8988T (cell line): ENCODE results near the gene KMT2E.

ENCODE experiments used
- DNase-seq: peaks from one replicate; pipeline ENCODE4 v3.0.0; 2011

The KMT2E gene

DNA sequence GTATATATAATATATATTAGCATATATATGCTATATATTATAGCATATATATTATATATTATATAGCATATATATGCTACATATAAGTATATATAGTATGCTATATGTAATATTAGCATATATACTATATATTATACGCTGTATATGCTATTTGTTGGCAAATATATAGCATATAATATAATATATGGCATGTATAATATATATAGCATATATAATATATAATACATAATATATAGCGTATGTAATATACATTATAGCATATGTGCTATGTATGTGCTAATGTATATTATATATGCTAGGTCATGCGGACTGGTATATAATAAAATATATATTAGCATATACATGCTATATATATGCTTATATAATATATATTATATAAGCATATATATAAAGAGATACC is 72.8 kb downstream of the KMT2E start:
- DNase-seq = no peak

DNA sequence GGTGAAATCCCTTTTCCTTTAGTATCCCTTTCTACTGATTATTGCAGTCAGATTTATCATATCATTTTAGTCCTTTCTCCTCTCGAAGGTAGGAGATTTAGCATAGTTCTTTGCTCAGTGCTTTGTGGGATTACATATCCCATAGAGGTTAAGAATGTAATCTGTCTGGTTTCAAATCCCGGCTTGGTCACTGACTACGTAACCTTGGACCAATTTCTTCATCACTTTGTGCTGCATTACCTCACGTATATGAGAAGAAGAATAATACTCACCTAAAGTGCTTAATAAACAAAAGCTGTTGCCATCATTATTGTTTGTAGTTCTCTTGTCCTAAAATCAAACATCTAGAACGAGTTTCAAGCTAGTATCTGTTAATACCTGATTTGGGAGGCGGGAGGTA is 74.0 kb downstream of the KMT2E start:
- DNase-seq = no peak

DNA sequence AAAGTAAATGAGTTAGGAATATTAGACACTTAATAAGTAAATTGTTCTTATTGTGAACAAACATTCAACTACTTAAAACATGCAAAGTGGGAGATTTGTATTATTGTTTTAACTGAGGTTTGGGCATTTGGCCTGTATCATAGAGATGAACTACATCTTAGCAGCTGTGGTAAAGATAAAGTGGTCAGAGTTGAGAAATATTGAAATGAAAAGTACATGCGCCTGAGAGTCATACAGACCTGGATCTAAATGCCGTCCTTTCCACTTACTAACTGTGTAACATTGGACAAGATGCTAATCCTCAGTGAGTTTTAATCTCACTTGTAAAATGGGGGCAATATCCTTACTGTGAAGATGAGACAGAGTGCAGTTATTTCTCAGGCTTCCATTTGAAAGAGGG is 74.5 kb downstream of the KMT2E start:
- no peak for DNase-seq

DNA sequence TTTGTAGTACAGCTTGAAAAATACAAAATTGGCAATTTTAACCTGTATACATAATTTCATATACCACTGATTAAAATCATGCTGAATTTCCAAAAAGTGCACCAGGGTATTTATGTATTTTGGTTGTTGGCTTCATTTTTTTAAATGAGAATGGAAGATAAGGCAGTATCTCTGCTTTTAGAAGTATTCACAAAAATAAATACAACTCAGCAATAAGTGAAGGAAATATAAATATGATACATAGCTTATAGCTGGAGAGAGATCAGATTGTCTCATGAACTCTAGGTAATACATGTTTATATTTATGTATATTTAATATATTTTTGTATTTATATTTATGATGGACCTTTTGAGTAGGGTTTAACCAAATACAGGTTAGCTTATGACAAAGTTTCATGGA is 81.0 kb downstream of the KMT2E start:
- DNase-seq = no peak

DNA sequence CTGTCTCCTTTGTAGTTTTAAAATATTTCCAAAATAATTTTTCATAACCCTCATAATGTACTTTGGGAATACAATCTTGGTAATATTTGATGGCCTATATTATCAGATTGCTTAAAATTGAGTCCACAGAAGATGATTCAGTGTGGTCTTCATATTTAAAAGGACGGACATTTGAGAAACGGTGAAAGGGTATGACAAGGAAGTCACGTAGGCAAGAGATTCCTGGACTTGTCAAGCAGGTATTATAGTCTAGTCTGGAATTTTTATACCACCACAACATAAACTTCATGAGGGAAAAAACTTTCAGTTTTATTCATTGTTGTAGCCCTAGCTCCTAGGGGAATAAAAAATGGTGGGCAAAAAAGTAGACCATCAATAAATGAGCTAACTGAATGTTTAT is 82.3 kb downstream of the KMT2E start:
- no peak for DNase-seq

DNA sequence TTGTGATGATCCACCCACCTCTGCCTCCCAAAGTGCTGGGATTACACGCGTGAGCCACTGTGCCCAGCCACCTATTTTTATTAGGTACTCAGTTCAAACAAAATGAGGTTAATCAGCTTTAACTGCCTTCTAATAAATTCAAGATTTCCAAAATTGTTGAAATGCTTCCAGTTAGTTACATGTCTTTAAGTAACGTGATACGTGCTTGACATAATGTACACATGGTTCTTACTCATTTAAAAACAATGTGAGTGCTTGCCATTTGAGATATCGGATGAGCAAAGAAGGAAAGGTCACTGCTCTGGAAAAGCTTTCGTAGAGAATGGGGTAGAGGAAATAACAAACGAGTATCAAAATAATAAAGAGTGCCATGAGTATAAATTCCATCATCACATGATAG is 83.6 kb downstream of the KMT2E start:
- DNase-seq = no peak

DNA sequence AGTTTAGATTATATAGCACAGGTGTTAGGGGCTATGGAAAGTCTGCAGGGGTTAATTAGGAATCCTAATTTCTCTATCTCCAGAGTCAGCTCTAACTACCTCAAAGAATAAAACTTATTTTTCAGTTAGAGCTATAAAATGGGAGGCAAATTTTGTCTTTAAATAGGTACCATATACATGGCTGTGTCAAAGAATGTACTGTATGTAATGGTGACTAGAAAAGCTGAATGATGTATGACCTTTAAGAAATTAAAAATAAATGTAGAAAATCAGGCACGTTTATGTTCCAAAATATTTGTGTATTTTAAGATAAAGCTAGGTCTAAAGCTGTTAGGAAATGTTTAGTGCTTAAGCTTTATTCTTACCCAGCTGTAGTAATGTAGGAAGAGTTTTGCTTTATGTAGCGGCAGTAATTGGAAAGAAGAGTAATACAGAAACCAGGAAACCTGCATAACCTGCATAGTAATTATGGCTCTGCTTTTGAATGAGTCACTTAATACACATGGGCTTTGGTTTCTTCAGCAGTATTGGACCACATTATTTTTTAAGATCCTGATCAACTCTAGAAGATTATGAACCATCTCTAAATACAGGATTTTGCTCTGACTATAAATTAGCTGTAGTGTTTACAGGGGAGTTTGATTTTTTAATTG is 85.0 kb downstream of the KMT2E start:
- DNase-seq = no peak

DNA sequence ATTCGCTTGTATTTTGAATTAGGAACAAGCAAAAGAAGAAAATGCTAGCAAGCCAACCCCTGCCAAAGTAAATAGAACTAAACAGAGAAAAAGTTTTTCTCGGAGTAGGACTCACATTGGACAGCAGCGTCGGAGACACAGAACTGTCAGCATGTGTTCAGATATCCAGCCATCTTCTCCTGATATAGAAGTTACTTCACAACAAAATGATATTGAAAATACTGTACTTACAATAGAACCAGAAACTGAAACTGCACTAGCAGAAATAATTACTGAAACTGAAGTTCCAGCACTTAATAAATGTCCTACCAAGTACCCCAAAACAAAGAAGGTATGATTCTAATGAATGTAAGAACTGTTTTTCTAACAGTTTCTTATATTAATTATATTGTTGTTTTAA is 87.9 kb downstream of the KMT2E start:
- no peak for DNase-seq

DNA sequence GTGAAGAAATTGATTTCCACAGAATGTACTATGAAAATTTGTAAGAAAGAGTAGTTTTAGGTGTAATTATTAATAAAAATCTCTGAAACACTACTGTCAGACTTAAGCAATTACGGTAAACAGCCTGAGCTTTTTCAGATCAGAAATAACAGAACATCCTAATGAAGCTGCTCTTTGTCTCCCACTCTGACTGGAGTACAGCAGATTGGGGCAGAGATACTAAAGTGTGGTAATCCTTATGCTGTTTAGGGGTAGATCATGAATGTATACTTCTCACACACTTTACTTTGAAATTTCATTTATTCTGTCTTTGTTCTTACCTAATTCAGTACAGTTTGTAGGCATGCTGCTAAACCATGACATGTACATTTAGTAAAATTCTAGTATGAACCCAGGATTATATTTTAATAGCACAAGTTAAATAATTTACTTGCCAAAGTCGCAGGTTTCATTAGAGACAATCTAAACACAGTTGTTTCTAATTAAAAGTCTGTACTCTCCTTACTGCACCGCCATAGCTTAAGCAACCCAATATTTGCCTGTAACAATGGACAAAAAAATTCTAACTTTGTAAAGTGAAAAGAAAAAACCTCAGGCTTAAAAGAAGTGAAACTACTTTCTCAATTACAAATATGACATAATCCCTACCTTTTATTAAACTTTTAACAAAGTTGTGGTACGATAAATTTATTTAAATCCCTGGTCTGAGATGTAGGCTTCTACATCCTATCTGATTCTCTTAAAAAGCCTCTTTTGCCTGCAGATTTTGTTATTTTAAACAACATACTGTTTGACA is 88.8 kb downstream of the KMT2E start:
- no peak for DNase-seq

DNA sequence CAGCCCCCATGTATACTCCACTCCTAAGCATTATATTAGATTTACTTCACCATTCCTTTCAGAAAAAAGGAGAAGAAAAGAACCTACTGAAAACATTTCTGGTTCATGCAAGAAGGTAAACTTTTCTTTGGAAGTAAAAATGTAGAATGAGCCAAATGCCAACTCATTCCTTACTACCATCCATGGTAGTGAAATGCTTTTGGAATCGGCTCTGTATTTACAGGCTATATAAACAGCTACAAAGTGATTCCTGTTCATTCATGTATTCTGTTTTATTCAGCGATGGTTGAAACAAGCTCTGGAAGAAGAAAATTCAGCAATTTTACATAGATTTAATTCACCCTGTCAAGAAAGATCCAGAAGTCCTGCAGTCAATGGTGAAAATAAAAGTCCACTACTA is 91.6 kb downstream of the KMT2E start:
- DNase-seq = no peak

DNA sequence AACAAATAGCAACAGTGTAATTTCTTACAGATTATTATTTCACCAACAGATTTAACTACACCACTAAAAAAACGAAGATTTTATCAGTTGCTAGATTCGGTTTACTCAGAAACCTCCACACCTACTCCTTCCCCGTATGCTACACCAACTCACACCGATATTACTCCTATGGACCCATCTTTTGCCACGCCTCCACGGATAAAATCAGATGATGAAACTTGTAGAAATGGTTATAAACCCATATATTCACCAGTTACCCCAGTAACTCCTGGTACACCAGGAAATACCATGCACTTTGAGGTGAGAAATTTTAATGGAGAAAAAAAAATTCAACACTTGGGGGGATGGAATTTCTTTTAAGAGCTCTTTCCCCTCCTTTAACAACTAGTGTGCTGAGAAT is 92.5 kb downstream of the KMT2E start:
- DNase-seq = no peak

DNA sequence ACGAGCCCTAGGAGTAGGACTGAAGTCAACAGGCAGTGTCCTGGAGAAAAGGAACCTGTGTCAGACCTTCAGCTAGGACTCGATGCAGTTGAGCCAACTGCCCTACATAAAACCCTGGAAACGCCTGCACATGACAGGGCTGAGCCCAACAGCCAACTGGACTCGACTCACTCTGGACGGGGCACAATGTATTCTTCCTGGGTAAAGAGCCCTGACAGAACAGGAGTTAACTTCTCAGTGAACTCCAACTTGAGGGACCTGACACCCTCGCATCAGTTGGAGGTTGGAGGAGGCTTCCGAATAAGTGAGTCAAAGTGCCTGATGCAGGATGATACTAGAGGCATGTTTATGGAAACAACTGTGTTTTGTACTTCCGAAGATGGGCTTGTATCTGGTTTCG is 93.5 kb downstream of the KMT2E start:
- DNase-seq = no peak

DNA sequence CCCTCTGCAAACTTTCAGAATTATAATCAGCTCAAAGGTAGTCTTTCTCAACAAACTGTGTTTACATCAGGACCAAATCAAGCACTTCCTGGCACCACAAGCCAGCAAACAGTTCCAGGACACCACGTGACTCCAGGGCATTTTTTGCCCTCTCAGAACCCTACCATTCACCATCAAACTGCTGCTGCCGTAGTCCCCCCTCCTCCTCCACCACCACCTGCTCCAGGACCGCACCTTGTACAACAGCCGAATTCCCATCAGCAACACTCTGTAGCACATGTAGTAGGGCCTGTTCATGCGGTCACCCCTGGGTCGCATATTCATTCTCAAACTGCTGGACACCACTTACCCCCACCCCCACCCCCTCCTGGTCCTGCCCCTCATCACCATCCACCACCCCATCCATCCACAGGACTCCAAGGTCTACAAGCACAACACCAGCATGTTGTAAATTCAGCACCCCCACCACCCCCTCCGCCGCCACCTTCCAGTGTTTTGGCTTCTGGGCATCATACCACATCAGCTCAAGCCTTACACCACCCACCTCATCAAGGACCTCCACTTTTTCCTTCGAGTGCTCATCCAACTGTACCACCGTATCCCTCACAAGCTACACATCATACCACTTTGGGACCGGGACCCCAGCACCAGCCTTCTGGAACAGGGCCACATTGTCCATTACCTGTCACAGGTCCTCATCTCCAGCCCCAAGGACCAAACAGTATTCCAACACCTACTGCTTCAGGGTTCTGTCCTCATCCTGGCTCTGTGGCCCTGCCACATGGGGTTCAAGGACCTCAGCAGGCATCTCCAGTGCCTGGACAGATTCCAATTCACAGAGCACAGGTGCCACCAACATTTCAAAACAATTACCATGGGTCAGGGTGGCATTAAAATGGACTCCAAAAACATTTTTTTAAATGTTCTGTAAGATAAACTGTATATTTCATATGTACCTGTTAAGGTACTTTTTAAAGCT is 98.7 kb downstream of the KMT2E start:
- DNase-seq = no peak

DNA sequence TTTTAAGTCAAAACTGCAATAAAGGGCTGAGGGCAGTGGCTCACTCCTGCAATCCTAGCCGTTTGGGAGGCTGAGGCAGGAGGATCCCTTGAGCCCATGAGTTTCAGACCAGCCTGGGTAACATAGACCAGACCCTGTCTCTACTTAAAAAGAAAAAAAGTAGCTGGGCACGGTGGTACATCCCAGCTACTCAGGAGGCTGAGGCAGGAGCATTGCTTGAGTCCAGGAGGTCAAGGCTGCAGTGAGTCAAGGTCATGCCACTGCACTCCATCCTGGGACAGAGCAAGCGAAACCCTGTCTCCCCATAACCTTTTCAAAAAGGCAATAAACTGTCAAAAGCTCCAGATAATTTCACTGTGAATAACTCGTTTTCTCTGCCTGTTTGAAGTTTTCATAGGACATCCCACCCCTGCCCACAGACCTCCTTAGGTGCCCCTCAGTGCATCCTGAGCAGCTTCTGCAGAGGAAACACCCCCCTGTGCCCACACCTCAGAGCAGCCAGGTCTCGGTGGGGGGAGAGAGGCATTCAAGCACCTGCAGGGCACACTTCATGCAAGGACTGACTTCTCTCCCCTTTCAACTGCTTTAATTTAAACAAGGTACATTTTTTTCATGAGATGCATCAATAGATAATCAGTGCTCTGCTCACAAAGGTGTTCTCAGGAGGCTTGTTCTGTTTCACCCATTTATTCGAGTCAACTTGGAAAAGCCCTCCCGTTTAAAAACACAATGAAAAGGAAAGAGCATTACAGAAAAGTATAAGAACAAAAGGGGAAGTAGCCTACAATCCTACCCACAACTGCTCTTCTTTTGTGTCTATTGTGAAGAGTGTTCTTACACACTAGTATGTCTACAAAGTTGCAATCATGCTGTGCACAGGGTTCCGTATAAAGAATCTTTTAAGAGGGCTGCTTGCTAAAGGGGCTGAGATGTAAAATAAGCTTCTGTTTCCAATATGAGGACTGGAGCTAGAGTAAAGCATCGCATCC is 104.9 kb downstream of the KMT2E start:
- DNase-seq = no peak

DNA sequence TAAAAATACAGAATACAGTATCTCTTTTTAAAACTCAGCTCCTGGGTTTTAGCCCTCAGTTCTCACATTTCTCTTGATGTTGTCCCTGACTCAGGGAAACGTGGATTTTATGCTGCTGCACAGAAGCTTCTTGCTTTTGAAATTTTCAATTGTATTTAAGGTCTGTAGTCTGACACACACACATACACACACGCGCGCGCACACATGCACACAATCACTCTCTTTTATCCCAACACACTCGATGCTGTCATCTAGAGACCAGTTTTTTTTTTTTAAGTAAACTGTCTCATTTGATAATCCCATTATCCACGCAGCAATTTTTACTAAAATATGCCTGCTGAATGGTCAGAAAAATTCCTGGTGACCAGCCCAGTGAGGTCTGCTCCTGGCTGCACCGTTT is 108.6 kb downstream of the KMT2E start:
- no peak for DNase-seq

DNA sequence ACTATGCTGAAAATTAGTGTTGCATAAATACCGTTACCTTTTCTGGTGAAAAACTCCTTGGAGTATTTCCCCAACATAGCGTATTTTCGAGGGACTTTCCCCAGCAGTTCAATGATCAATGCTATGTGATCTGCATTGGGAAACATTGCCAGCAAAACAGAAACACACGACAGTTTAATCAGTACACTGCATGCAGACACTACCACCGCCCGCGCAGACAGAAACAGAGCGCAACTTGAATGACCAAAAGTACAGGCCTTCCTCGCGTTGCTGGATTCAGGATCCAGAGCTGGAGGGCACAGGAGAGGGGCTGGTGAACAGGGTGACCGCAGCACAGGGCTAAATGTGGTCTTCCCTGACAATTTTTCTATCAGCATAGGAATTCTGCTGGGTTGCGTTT is 111.7 kb downstream of the KMT2E start:
- DNase-seq = no peak

DNA sequence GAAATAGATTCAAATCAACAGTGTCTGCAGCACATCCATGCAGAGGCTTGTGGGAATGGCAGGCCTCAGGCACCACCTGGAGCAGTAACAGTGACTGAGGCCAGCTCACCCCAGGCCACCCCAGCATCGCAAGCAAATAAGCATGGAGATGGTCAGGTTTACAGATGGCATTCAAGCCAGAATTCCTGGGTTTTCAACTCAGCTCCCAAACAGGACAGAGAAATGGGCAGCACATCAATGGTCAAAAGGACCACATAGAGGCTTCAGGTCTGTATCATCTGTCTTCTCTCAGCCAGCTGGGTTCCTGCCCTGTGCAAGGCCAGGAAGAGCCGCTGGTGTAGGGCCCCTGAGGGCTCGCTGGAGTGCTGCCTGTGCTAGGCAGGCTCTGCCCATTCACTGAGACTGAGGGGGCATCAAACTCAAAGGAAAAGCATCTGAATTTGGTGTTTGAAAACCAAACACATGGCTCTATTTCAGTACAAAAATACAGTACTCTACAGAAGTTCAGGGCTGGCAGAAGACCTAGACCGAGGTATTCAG is 112.5 kb downstream of the KMT2E start:
- DNase-seq = no peak

DNA sequence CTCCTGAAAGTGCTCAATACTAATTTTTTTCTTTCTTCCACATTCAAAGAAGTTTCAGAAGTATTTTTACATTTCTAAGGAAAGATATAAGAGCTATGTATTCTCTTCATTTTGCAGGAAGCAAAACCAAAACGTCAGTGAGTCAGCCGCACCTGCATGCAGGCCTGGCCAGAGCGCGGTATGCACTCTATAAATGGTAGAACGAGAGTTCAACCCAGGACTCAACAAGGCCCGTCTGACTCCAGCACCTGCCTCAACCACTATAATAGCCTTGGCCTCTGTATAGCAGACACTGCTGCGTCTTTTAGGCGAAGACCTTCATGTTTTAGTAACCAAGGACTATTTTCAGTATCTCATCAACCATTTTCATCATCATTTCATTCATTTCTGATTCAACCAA is 113.2 kb downstream of the KMT2E start:
- DNase-seq = no peak

DNA sequence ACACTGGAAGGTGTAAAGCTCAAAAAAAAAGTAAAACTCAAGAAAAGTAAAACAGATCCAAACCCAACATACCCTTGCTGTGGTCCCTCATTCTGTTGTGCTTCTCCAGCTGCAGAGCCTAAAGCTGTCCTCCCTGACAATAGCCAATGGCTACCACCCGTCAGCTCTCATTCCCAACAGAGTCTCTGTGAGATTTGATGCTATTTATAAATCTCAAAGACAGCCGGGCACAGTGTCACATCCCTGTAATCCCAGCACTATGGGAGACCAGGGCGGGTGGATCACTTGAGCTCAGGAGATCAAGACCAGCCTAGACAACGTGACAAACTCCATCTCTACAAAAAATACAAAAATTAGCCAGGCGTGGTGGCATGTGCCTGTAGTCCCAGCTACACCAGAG is 116.0 kb downstream of the KMT2E start:
- no peak for DNase-seq

DNA sequence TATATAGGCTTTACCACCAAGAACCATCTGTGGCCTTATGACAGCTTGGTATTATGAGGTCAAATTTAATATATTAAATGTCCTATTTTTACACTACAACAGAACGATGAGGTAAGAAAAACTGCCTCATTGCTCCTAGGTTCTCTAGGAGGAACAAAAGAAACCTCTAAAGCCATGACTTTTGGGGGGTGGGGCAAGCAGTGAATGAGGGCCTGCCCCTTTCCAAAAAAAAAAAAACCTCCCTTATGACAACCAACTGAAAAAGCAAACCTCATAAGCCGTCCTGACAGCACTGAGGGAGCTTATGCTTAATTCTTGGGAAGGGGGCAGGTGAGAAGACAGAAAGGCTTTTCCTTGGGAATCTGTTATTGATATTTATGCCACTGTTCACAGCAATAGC is 116.6 kb downstream of the KMT2E start:
- DNase-seq = no peak

DNA sequence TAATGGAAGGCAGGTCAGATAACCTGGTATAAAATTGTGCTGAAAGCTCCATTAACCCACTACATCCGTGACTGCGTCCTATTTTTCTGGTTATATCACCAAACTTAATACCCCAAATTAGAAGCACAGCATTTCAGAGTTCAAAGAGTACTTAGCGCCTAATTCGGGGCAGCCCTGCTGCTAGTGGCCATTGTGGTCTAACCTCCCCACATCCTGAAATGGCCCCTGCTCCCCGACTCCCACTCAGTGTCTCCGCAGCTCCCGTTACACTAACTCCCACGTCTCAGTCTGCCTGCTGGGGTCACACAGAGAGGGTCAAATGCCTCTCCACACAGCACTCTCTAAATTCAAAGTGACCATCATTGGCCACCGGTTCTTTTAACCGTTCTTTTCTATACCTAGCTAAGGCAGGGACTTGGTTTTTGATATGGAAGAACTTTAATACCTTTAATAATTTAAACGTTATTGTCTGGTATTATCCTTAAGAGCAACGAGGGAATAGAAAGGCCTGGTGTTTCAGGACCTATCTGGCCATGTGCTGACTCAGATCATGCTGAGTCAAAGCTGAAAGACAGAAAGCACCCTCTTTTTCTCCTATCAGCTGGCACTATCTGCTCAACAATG is 117.1 kb downstream of the KMT2E start:
- no peak for DNase-seq

DNA sequence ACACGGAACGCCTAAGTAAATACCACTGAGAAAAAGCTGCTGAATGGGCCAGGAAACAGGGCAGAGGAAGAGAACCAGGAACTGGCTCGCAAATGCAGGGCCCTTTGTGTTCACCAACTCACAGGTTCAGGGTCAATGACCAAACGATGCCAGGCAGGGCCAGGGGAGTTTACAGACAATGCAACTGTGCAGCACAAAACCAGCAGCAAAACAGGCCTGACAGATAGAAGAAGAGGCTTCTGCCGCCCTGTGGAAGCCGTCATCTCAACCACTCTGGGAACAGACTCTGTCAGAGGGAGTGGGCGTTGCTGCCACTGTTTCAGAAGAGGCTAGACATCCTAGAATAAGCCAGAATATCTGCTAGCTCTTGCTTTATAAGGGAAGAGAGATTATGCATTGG is 117.9 kb downstream of the KMT2E start:
- DNase-seq = no peak
